Fibroblast of lung (primary cell): ENCODE measurements around the gene CLECL1. TPM values are rescaled to one million over a fixed set of nuclear protein-coding genes. Genes with fewer than 3 reads are reported as not detected.
A peak's percentile ranks its signal among the peaks of the same experiment; 100 is the strongest.

Source experiments
- DNase-seq, 2 donors: peaks; one replicate each; pipeline versions ENCODE4 v3.0.0 to v3.0.0-alpha.2; 2010; ENCODE audit warnings: low read depth in 2 of 2
- H2AFZ ChIP-seq: 2 replicates; pipeline ENCODE4 v1.5.1; 2012; ENCODE audit warnings: low read length, control low read depth, inconsistent platforms
- H3K27ac ChIP-seq: 2 replicates; pipeline ENCODE4 v1.5.1; 2011; ENCODE audit warnings: low read length, control low read depth; ENCODE audit not compliant: insufficient read depth
- H3K27me3 ChIP-seq: 2 replicates; pipeline ENCODE4 v1.5.1; 2011; ENCODE audit warnings: mild to moderate bottlenecking, low read length; ENCODE audit not compliant: control insufficient read depth, insufficient read depth
- H3K36me3 ChIP-seq: 2 replicates; pipeline ENCODE4 v1.5.1; 2011; ENCODE audit warnings: low read length; ENCODE audit not compliant: control insufficient read depth, insufficient read depth
- H3K4me1 ChIP-seq: 2 replicates; pipeline ENCODE4 v1.5.1; 2011; ENCODE audit warnings: low read length; ENCODE audit not compliant: control insufficient read depth, insufficient read depth; ENCODE audit errors: extremely low read depth
- H3K4me2 ChIP-seq: 2 replicates; pipeline ENCODE4 v1.5.1; 2011; ENCODE audit warnings: low read length, control low read depth; ENCODE audit not compliant: insufficient read depth; ENCODE audit errors: extremely low read depth
- H3K4me3 ChIP-seq, 4 experiments: fragments of 200-600 bp in 1 of 4; sonication (generic) in 1 of 4; replicated peaks in 1 of 4; 2 replicates each; pipeline ENCODE4 v1.5.1; 2011 to 2016; ENCODE audit warnings: low read length in 4 of 4, low read depth in 3 of 4, mild to moderate bottlenecking in 3 of 4, control low read depth in 2 of 4, inconsistent platforms in 1 of 4, mixed read lengths in 1 of 4; ENCODE audit not compliant: insufficient read depth in 1 of 4; ENCODE audit errors: control extremely low read depth in 1 of 4
- H3K79me2 ChIP-seq: 2 replicates; pipeline ENCODE4 v1.5.1; 2012; ENCODE audit warnings: mild to moderate bottlenecking, low read length, inconsistent platforms; ENCODE audit not compliant: control insufficient read depth, insufficient read depth
- H3K9ac ChIP-seq: 2 replicates; pipeline ENCODE4 v1.5.1; 2011; ENCODE audit warnings: mild to moderate bottlenecking, low read length, control low read depth; ENCODE audit not compliant: insufficient read depth
- H3K9me3 ChIP-seq: 2 replicates; pipeline ENCODE4 v1.5.1; 2012; ENCODE audit warnings: low read depth, low read length; ENCODE audit not compliant: control insufficient read depth, insufficient read depth
- H4K20me1 ChIP-seq: 2 replicates; pipeline ENCODE4 v1.5.1; 2011; ENCODE audit warnings: low read length; ENCODE audit not compliant: control insufficient read depth, insufficient read depth; ENCODE audit errors: extremely low read depth
- EZH2 ChIP-seq: IDR thresholded peaks from 2 replicates; pipeline ENCODE4 v1.5.1; 2012; ENCODE audit warnings: low read length, control low read depth, mild to moderate bottlenecking; ENCODE audit errors: missing control alignments
- polyA plus RNA-seq, 2 donors: library from polyadenylated mRNA; depleted of rRNA in 1 of 2; stranded (reverse) in 1 of 2; unstranded in 1 of 2; fragments of >200 nt; gene quantifications; 2 replicates each; pipeline ENCODE4 v1.2.1, GENCODE V29; 2011 to 2012; ENCODE audit warnings: missing spikeins in 1 of 2
- total RNA-seq: library from RNA; depleted of rRNA; stranded (reverse); fragments of >200 nt; gene quantifications from 2 replicates; pipeline ENCODE4 v1.2.1, GENCODE V29; 2014
- TF ChIP-seq, protein P1 (sequence below), 2 donors: IDR thresholded peaks in 1 of 2; conservative IDR thresholded peaks in 1 of 2; 1 replicate in 1 of 2; 2 replicates in 1 of 2; pipeline ENCODE4 v1.5.1; 2011 to 2012; ENCODE audit warnings: low read length in 2 of 2, control low read depth in 1 of 2, inconsistent platforms in 1 of 2, low read depth in 1 of 2, mild to moderate bottlenecking in 1 of 2

The CLECL1 gene
- total and polyA plus RNA-seq, 2 donors (not counting 1 experiment from before 2014, with no cell fraction given) = not detected

DNA sequence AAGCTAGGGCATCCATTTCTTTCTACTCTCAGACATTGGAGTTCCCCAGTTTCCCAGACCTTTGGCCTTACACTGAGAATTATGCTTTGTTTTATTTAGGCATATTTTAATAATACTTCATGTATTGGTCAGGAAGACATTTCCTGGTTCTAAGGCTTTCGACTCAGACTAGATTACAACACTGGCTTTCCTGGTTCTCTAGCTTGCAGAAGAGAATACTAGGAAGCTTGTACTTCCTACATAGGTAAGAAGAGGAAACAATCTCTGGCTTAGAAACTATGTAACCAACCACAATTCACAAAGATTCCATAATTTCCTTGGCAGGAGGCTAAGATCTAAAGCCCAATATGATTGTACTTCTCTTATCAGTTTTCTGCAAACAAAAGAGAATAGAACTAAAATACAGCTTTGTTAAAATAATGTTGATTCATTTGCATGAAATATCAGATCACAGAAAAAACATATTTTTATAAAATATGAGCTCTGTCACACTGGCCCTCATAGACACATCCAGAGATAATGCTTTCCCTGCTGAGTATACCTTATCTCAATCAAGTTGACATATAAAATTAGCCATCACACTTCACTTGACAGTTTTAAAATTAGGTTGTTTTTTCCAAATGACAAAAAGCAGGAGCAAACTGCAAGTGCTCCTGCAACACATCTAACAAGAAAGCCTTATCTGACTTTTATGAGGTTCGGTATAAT is 32.8 kb downstream of the CLECL1 start:
- H2AFZ ChIP-seq = no peak overlapping the region
- no peak overlapping the region for H3K27ac ChIP-seq
- no peak for TF ChIP-seq EZH2
- TF ChIP-seq, protein P1, sequence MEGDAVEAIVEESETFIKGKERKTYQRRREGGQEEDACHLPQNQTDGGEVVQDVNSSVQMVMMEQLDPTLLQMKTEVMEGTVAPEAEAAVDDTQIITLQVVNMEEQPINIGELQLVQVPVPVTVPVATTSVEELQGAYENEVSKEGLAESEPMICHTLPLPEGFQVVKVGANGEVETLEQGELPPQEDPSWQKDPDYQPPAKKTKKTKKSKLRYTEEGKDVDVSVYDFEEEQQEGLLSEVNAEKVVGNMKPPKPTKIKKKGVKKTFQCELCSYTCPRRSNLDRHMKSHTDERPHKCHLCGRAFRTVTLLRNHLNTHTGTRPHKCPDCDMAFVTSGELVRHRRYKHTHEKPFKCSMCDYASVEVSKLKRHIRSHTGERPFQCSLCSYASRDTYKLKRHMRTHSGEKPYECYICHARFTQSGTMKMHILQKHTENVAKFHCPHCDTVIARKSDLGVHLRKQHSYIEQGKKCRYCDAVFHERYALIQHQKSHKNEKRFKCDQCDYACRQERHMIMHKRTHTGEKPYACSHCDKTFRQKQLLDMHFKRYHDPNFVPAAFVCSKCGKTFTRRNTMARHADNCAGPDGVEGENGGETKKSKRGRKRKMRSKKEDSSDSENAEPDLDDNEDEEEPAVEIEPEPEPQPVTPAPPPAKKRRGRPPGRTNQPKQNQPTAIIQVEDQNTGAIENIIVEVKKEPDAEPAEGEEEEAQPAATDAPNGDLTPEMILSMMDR (conservative IDR thresholded peaks at IDR 0.05 in 1 of 2, IDR thresholded peaks at IDR 0.05 in 1 of 2; ENCODE audit: low read depth in 1 of 2, low read length in 2 of 2) = no peak
- no peaks in the 10 kb centered on the region for H3K27me3 ChIP-seq
- H3K9me3 ChIP-seq = no peaks in the 10 kb centered on the region
- no peaks in the 10 kb centered on the region for H3K79me2 ChIP-seq
- H3K4me3 ChIP-seq = no peak overlapping the region
- H3K36me3 ChIP-seq = no peaks in the 10 kb centered on the region
- no peaks in the 10 kb centered on the region for H4K20me1 ChIP-seq
- H3K9ac ChIP-seq = no peak overlapping the region
- peaks cover 2% of the 10 kb centered on the region for H3K4me1 ChIP-seq
- DNase-seq = peak in 1 of 2 donors; percentile 39
- no peak overlapping the region for H3K4me2 ChIP-seq

DNA sequence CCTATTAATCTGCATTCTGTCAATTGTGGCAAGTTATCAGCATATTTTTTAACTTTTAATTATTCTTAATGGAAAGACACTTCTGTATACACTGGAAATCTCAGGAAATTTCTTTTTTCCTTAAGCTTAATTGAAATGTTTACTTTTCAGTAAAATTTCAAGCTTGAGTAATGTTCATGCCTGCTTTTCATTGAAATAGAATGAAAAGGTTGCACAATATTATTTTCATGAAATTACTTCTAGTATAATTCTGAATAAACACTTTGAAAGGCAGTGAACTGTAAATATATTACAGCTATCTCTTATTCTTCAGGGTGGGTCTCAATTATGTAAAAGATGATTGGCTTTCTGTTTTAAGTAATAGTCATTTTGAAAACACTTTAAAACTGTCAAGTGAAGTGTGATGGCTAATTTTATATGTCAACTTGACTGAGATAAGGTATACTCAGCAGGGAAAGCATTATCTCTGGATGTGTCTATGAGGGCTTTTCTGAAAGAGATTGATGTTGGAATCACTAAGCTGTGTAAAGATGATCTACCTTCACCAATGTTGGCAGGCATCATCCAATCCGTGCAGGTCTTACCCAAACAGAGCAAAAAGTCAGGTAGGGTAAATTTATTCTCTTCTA is 33.5 kb downstream of the CLECL1 start:
- H3K36me3 ChIP-seq = no peaks in the 10 kb centered on the region
- no peak overlapping the region for H2AFZ ChIP-seq
- H3K79me2 ChIP-seq = no peaks in the 10 kb centered on the region
- H3K4me2 ChIP-seq = no peak overlapping the region
- DNase-seq = no peak
- H3K9ac ChIP-seq = no peak overlapping the region
- H4K20me1 ChIP-seq = no peaks in the 10 kb centered on the region
- no peaks in the 10 kb centered on the region for H3K27me3 ChIP-seq
- H3K4me1 ChIP-seq = peaks cover 2% of the 10 kb centered on the region
- H3K27ac ChIP-seq = no peak overlapping the region
- H3K9me3 ChIP-seq = no peaks in the 10 kb centered on the region
- TF ChIP-seq EZH2 = no peak
- TF ChIP-seq, protein P1 (conservative IDR thresholded peaks at IDR 0.05 in 1 of 2, IDR thresholded peaks at IDR 0.05 in 1 of 2; ENCODE audit: low read depth in 1 of 2, low read length in 2 of 2) = no peak
- no peak overlapping the region for H3K4me3 ChIP-seq

GRCh38 chr12:9698681-9699080 is 34.2 kb downstream of the CLECL1 start:
- no peaks in the 10 kb centered on the region for H3K79me2 ChIP-seq
- no peak overlapping the region for H3K4me2 ChIP-seq
- no peak for DNase-seq
- H3K9me3 ChIP-seq = no peaks in the 10 kb centered on the region
- no peak overlapping the region for H3K4me3 ChIP-seq
- no peak overlapping the region for H3K9ac ChIP-seq
- TF ChIP-seq EZH2 = no peak
- TF ChIP-seq, protein P1 (conservative IDR thresholded peaks at IDR 0.05 in 1 of 2, IDR thresholded peaks at IDR 0.05 in 1 of 2; ENCODE audit: low read depth in 1 of 2, low read length in 2 of 2) = no peak
- no peaks in the 10 kb centered on the region for H3K27me3 ChIP-seq
- H2AFZ ChIP-seq = no peak overlapping the region
- H3K27ac ChIP-seq = no peak overlapping the region
- H3K36me3 ChIP-seq = no peaks in the 10 kb centered on the region
- H4K20me1 ChIP-seq = no peaks in the 10 kb centered on the region
- H3K4me1 ChIP-seq = peaks cover 2% of the 10 kb centered on the region
